Measurements from ENCODE around the gene SLC25A47.

The SLC25A47 gene

GRCh38 chr14:100361626-100362025, 38.5 kb downstream of the SLC25A47 start:
- H3K4me3 ChIP-seq (ENCODE audit: low read depth, low read length), result no peak overlapping the region
- DNase-seq (ENCODE audit: low read depth, low spot score), result no peak
- TF ChIP-seq, protein P1, sequence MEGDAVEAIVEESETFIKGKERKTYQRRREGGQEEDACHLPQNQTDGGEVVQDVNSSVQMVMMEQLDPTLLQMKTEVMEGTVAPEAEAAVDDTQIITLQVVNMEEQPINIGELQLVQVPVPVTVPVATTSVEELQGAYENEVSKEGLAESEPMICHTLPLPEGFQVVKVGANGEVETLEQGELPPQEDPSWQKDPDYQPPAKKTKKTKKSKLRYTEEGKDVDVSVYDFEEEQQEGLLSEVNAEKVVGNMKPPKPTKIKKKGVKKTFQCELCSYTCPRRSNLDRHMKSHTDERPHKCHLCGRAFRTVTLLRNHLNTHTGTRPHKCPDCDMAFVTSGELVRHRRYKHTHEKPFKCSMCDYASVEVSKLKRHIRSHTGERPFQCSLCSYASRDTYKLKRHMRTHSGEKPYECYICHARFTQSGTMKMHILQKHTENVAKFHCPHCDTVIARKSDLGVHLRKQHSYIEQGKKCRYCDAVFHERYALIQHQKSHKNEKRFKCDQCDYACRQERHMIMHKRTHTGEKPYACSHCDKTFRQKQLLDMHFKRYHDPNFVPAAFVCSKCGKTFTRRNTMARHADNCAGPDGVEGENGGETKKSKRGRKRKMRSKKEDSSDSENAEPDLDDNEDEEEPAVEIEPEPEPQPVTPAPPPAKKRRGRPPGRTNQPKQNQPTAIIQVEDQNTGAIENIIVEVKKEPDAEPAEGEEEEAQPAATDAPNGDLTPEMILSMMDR (IDR thresholded peaks at IDR 0.05; ENCODE audit: low read depth, low read length), result no peak
- in situ Hi-C loops (cut with HindIII; ENCODE audit: low sequenced_read_pairs), result no loop called here

DNA sequence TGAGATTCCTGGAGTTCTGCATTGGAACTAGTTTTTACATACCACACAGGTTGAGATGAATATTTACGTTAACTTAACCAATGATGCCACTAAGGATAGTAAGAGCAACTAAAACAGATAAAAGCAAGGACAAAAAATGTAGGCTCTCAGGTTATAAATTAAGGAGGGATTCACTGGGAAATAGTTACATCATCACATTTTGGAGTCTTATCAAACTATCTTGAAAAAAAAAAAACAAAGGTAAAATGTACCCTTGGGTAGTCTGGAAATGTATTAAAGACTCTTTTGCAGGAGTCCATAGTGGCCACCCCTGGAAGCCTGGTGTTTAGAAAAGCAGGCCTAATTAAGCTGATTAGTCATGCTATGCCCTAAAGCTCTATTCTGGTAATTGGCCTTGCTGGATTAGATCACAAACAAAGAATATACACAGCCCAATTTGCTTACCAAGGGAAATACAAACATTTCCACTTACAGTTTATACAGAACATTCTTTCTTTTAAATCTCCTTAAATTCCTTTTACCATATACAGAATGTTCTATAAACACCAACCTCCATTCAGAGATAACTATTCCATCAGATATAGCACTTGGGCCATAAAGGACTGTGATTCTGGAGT, 39.3 kb downstream of the SLC25A47 start:
- no peak for DNase-seq (ENCODE audit: low read depth, low spot score)
- H3K4me3 ChIP-seq (ENCODE audit: low read depth, low read length), result no peak overlapping the region
- TF ChIP-seq, protein P1 (IDR thresholded peaks at IDR 0.05; ENCODE audit: low read depth, low read length), result no peak
- in situ Hi-C loops (cut with HindIII; ENCODE audit: low sequenced_read_pairs), result no loop called here

DNA sequence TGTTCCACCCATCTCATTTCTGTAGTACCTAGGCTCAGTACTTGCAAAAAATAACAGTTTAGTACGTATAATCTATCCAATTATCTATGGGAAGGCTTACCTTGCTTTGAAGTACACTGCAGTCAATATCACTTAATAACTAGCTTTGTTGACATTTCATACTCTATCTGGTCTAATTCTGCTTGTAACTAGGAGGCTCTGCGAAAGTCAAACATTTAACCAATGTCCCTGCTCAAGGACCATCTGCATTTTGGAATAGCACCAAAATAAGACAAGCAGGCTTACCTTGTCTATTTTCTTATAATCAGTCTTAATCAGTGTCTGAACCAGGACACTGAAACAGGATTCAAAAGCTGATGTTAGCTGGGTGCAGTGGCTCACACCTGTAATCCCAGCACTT, 39.9 kb downstream of the SLC25A47 start:
- TF ChIP-seq, protein P1 (IDR thresholded peaks at IDR 0.05; ENCODE audit: low read depth, low read length), result no peak
- in situ Hi-C loops (cut with HindIII; ENCODE audit: low sequenced_read_pairs), result no loop called here
- DNase-seq (ENCODE audit: low read depth, low spot score), result no peak
- no peak overlapping the region for H3K4me3 ChIP-seq (ENCODE audit: low read depth, low read length)

DNA sequence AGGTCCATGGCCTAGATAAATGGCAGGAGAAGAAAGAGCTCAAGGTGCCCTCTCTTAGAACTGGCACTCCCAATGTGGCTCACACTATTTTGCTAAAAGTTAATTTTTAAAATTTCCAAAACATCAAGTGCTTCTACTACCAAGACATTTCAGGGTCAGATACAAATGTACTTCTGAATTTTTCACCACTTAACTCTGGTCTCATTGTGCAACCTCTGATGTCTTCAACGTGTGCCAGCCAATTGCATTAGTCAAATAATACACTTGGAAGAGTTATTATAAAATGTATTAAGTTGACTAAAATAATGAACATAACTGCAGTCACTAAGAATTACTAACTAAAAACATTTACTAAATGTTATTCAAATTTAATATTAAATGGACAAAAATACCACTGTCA, 41.3 kb downstream of the SLC25A47 start:
- TF ChIP-seq, protein P1 (IDR thresholded peaks at IDR 0.05; ENCODE audit: low read depth, low read length), result no peak
- no peak overlapping the region for H3K4me3 ChIP-seq (ENCODE audit: low read depth, low read length)
- in situ Hi-C loops (cut with HindIII; ENCODE audit: low sequenced_read_pairs), result no loop called here
- DNase-seq (ENCODE audit: low read depth, low spot score), result no peak

DNA sequence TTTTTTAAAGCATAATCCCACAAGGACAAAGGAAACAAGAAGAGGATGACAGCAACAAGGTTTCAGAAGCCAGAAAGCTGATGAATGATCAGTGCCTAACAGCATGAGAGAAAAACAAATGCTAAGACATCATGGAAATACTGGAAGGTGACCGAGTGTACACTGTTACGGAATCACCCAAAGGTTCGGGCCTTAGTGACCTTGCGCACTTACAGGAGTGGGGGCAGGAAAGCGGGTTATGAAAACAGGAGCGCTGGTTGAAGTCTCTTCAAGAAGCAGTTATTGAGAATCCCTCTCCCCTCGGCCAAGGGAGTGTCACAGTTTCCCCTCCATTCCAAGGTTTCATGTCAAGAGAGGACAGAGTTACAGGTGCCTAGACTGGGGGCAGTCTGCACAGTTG, 42.6 kb downstream of the SLC25A47 start:
- TF ChIP-seq, protein P1 (IDR thresholded peaks at IDR 0.05; ENCODE audit: low read depth, low read length), result no peak
- no peak for DNase-seq (ENCODE audit: low read depth, low spot score)
- no peak overlapping the region for H3K4me3 ChIP-seq (ENCODE audit: low read depth, low read length)
- in situ Hi-C loops (cut with HindIII; ENCODE audit: low sequenced_read_pairs), result no loop called here

DNA sequence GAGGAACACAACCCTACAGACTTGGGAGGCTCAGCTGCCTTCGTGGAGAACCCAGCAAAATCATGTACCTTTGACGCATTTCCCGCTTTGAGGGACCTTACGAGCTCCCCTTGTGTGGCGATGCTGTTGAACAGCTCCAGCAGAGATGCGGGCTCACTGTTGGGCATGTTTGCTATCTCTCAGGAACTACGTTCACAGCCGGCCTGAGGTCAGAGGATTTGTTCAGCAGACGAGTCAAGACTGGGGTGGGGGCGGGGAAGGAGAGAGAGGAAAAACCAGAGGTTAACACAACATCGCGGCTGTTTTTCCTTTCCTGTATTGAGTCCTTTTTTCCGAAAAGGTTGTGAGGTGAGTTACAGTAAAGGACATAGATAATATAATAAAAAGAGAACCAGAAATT, 45.9 kb downstream of the SLC25A47 start:
- no peak overlapping the region for H3K4me3 ChIP-seq (ENCODE audit: low read depth, low read length)
- TF ChIP-seq, protein P1 (IDR thresholded peaks at IDR 0.05; ENCODE audit: low read depth, low read length), result no peak
- in situ Hi-C loops (cut with HindIII; ENCODE audit: low sequenced_read_pairs), result no loop called here
- DNase-seq (ENCODE audit: low read depth, low spot score), result no peak
